H1 (cell line): ENCODE measurements around the gene CFDP1.
A peak's percentile ranks its signal among the peaks of the same experiment; 100 is the strongest.

Experiments used
- BACH1 ChIP-seq: IDR thresholded peaks from 2 replicates; pipeline ENCODE4 v1.6.1; 2012; ENCODE audit warnings: low read length, improper control_type of control experiment
- BRCA1 ChIP-seq: IDR thresholded peaks from 2 replicates; pipeline ENCODE4 v1.6.1; 2012; ENCODE audit warnings: low read depth, low read length, improper control_type of control experiment
- CBX8 ChIP-seq: fragments of 300-800, 300-1000 bp; sonication (generic); IDR thresholded peaks from 2 replicates; pipeline ENCODE4 v1.7.1; 2016; ENCODE audit warnings: low read depth, low read length, borderline replicate concordance
- EZH2 ChIP-seq: fragments of 200-600 bp; sonication (generic); IDR thresholded peaks from 2 replicates; pipeline ENCODE4 v1.7.1; 2012; ENCODE audit warnings: low read depth, mild to moderate bottlenecking, moderate library complexity, low read length, inconsistent platforms; ENCODE audit not compliant: severe bottlenecking
- HDAC2 ChIP-seq, 2 experiments: fragments of 300-600 bp in 1 of 2; sonication (generic) in 1 of 2; IDR thresholded peaks; 2 replicates each; pipeline ENCODE4 v1.6.1; 2011 to 2012; ENCODE audit warnings: low read depth in 2 of 2, low read length in 2 of 2, mild to moderate bottlenecking in 2 of 2, moderate library complexity in 2 of 2, borderline replicate concordance in 1 of 2, inconsistent platforms in 1 of 2
- JUND ChIP-seq: IDR thresholded peaks from 2 replicates; pipeline ENCODE4 v1.6.1; 2011; ENCODE audit warnings: mild to moderate bottlenecking, improper control_type of control experiment, low read length
- POLR2A ChIP-seq, 2 experiments: IDR thresholded peaks; 1 replicate in 1 of 2; 2 replicates in 1 of 2; pipeline ENCODE4 v1.6.1; 2011; ENCODE audit warnings: low read depth in 2 of 2, low read length in 2 of 2, mild to moderate bottlenecking in 2 of 2; ENCODE audit errors: control extremely low read depth in 1 of 2
- TF ChIP-seq, protein P1 (sequence below): IDR thresholded peaks from 2 replicates; pipeline ENCODE4 v1.6.1; 2011; ENCODE audit warnings: low read length, improper control_type of control experiment
- TF ChIP-seq, protein P2 (sequence below), 3 experiments: IDR thresholded peaks; 1 replicate in 2 of 3; 2 replicates in 1 of 3; pipeline versions ENCODE4 v1.5.1 to v1.6.1; 2011; ENCODE audit warnings: low read length in 3 of 3, mild to moderate bottlenecking in 3 of 3, inconsistent platforms in 2 of 3, low read depth in 1 of 3, moderate library complexity in 1 of 3; ENCODE audit not compliant: insufficient read depth in 1 of 3; ENCODE audit errors: control extremely low read depth in 1 of 3

DNA sequence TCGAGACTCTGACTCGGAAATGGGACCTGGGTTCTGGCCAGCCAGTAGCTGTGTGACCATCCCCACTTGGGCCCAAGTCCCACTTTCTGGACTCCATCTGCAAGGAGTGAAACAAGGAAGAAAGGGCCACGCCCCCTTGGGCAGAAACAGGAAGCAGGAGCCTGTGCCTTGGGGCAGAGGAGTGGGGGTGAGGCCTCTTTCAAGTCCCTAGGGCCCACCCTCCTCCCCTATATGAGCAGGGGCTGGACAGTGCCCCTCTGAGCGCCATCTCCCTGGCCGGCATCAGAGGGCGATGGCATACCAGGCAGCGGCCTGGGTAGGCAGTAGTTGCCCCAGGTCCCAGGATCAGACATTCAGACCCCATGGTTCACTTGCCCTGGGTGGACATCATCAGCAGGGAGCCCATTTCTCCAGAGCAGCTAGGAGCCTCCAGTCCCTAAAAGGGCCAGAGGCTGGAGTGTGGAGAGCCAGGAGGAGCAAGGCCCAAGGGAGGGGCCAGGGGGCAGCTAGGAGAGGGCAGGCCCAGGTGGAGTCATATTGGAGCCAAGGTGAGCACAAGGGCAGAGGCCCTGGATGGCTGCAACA lies 189.0 kb downstream of the CFDP1 start:
- TF ChIP-seq EZH2 (no peak), CBX8 (no peak), BACH1 (no peak), BRCA1 (no peak), JUND (no peak), POLR2A (IDR thresholded peaks at IDR 0.05; ENCODE audit: control extremely low read depth in 1 of 2, low read depth in 2 of 2, low read length in 2 of 2) (no peak), HDAC2 (IDR thresholded peaks at IDR 0.05; ENCODE audit: borderline replicate concordance in 1 of 2, low read depth in 2 of 2, low read length in 2 of 2) (no peak)
- TF ChIP-seq, protein P1, sequence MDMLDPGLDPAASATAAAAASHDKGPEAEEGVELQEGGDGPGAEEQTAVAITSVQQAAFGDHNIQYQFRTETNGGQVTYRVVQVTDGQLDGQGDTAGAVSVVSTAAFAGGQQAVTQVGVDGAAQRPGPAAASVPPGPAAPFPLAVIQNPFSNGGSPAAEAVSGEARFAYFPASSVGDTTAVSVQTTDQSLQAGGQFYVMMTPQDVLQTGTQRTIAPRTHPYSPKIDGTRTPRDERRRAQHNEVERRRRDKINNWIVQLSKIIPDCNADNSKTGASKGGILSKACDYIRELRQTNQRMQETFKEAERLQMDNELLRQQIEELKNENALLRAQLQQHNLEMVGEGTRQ = no peak
- TF ChIP-seq, protein P2, sequence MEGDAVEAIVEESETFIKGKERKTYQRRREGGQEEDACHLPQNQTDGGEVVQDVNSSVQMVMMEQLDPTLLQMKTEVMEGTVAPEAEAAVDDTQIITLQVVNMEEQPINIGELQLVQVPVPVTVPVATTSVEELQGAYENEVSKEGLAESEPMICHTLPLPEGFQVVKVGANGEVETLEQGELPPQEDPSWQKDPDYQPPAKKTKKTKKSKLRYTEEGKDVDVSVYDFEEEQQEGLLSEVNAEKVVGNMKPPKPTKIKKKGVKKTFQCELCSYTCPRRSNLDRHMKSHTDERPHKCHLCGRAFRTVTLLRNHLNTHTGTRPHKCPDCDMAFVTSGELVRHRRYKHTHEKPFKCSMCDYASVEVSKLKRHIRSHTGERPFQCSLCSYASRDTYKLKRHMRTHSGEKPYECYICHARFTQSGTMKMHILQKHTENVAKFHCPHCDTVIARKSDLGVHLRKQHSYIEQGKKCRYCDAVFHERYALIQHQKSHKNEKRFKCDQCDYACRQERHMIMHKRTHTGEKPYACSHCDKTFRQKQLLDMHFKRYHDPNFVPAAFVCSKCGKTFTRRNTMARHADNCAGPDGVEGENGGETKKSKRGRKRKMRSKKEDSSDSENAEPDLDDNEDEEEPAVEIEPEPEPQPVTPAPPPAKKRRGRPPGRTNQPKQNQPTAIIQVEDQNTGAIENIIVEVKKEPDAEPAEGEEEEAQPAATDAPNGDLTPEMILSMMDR (IDR thresholded peaks at IDR 0.05; ENCODE audit: control extremely low read depth in 1 of 3, insufficient read depth in 1 of 3, low read depth in 1 of 3, low read length in 3 of 3) = peak; percentile 10 to 24 (median 19)
